Esophagus muscularis mucosa (tissue), 3 donors: ENCODE results near the gene SPATS2.

Source experiments
- CTCF ChIP-seq, 3 experiments: fragments of 200-600 bp in 2 of 3; fragments of 450-650 bp in 1 of 3; sonication (generic) in 2 of 3; IDR thresholded peaks; one replicate each; pipeline ENCODE4 v1.5.1; 2017 to 2019; ENCODE audit warnings: antibody characterized with exemption in 3 of 3, mild to moderate bottlenecking in 2 of 3, moderate library complexity in 1 of 3
- POLR2A ChIP-seq: fragments of 450-650 bp; IDR thresholded peaks from one replicate; pipeline ENCODE4 v1.6.1; 2017; ENCODE audit warnings: antibody characterized with exemption, moderate library complexity, mild to moderate bottlenecking, low read depth

- TF ChIP-seq CTCF (IDR thresholded peaks at IDR 0.05): no peak
- no peak for TF ChIP-seq POLR2A
These were observed 160.3 kb downstream of the SPATS2 start for GRCh38 chr12:49527361-49528130.
